ENCODE results near the gene FOXP1.

FOXP1 gene

DNA sequence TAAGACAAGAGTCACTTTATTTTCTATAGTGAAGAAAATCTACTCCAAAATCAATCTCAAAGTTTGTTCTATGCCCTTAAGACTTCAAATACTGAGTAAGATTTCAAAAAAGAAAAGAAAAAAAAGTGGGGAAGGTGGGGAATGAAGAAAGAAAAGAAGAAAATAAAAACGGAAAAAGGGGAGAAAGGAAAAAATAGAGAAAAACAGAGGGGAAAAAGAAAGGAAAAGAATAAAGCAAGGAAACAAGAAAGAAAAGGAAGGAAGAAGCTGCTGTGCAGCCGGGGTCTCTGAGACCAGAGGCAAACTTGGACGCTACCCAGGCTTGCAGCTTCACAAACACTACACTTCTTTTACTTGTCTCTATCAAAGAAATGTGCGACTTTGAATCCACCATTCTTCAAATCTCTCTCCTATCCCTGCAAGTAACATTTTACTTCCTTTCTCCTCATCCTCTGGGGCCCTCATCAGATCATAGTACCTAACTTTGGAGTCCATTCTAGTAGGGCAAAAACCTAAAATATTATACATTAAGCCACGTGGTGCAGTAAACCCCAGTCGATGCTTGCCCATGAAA, 279.8 kb downstream of the FOXP1 start:
- no peaks in the 10 kb centered on the region for H3K9me3 ChIP-seq
- H3K4me1 ChIP-seq (ENCODE audit: control insufficient read depth in 1 of 2, insufficient read depth in 1 of 2, low read depth in 1 of 2, low read length in 1 of 2) = peaks cover 19 to 44% of the 10 kb centered on the region in 2 experiments
- no peak overlapping the region for H3K4me3 ChIP-seq (ENCODE audit: low read depth in 1 of 2, low read length in 1 of 2)
- no peaks in the 10 kb centered on the region for H3K27me3 ChIP-seq
- no peak overlapping the region for H3K27ac ChIP-seq
- TF ChIP-seq, protein P1, sequence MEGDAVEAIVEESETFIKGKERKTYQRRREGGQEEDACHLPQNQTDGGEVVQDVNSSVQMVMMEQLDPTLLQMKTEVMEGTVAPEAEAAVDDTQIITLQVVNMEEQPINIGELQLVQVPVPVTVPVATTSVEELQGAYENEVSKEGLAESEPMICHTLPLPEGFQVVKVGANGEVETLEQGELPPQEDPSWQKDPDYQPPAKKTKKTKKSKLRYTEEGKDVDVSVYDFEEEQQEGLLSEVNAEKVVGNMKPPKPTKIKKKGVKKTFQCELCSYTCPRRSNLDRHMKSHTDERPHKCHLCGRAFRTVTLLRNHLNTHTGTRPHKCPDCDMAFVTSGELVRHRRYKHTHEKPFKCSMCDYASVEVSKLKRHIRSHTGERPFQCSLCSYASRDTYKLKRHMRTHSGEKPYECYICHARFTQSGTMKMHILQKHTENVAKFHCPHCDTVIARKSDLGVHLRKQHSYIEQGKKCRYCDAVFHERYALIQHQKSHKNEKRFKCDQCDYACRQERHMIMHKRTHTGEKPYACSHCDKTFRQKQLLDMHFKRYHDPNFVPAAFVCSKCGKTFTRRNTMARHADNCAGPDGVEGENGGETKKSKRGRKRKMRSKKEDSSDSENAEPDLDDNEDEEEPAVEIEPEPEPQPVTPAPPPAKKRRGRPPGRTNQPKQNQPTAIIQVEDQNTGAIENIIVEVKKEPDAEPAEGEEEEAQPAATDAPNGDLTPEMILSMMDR (IDR thresholded peaks at IDR 0.05) = no peak
- H3K36me3 ChIP-seq = no peaks in the 10 kb centered on the region

DNA sequence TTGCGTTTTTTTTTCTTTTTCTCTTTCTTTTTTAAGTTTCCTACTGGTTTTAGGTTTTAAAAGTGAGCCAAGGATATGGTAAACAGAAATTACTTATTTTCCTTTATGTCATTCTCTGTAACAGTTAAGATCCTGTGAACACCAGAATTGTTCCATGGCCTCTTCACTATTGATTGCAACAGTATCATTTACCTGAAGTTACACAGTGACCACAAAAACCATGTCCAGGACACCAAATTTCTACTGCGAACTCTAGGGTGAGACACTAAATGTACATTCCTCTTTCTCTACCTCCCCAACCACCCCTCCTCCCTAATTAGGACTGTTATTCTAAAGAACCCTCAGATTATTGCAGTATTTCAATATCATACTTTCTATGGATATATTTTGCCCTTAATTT, 280.9 kb downstream of the FOXP1 start:
- H3K4me1 ChIP-seq (ENCODE audit: control insufficient read depth in 1 of 2, insufficient read depth in 1 of 2, low read depth in 1 of 2, low read length in 1 of 2) = peaks cover 19 to 44% of the 10 kb centered on the region in 2 experiments
- TF ChIP-seq, protein P1 (IDR thresholded peaks at IDR 0.05) = no peak
- no peak overlapping the region for H3K4me3 ChIP-seq (ENCODE audit: low read depth in 1 of 2, low read length in 1 of 2)
- no peaks in the 10 kb centered on the region for H3K9me3 ChIP-seq
- H3K27me3 ChIP-seq = no peaks in the 10 kb centered on the region
- no peaks in the 10 kb centered on the region for H3K36me3 ChIP-seq
- H3K27ac ChIP-seq = no peak overlapping the region

DNA sequence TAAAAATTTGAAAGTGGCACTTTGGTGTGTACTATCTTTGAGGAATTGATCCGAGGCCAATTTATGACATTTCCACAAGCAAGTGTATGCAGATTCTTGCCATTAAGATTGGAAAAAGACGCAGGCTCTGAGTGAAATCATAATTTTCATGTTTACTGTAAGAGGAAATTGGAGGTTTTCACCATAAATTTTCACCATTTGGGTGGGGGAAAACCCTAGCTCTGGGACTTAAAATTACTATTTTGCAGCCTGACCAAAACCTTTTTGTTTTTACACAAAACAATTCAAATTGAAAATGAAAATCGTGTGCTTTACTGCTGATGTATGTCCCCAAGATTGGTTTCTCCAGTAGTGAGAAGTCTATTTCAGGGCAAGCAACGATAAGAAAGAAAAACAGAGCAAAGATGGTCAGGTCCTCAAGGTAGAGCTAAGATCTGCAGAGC, 282.6 kb downstream of the FOXP1 start:
- TF ChIP-seq, protein P1 (IDR thresholded peaks at IDR 0.05) = no peak
- no peaks in the 10 kb centered on the region for H3K27me3 ChIP-seq
- no peaks in the 10 kb centered on the region for H3K36me3 ChIP-seq
- H3K4me3 ChIP-seq (ENCODE audit: low read depth in 1 of 2, low read length in 1 of 2) = no peak overlapping the region
- H3K27ac ChIP-seq = no peak overlapping the region
- no peaks in the 10 kb centered on the region for H3K9me3 ChIP-seq
- peaks cover 18 to 41% of the 10 kb centered on the region in 2 experiments for H3K4me1 ChIP-seq (ENCODE audit: control insufficient read depth in 1 of 2, insufficient read depth in 1 of 2, low read depth in 1 of 2, low read length in 1 of 2)

DNA sequence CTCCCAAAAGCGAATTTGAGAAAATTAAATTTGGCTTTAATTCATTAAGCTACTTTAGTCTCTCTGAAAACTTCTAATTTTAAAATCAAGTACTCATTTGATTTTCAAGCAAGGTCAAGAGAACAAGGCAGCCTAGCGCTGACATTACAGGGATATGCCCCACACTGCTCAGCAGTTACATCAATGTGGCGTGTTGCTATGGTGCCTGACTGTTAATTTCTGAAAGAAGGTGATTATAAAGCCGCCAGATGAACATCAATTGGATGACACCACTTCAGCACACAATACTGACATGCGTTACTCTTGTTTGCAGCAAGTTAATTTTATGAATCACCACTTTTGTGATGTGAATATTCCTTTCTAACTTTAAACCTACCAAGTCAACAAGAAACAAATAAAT, 284.4 kb downstream of the FOXP1 start:
- no peak overlapping the region for H3K27ac ChIP-seq
- no peaks in the 10 kb centered on the region for H3K9me3 ChIP-seq
- no peaks in the 10 kb centered on the region for H3K36me3 ChIP-seq
- peaks cover 4 to 24% of the 10 kb centered on the region in 2 experiments for H3K4me1 ChIP-seq (ENCODE audit: control insufficient read depth in 1 of 2, insufficient read depth in 1 of 2, low read depth in 1 of 2, low read length in 1 of 2)
- no peaks in the 10 kb centered on the region for H3K27me3 ChIP-seq
- TF ChIP-seq, protein P1 (IDR thresholded peaks at IDR 0.05) = no peak
- no peak overlapping the region for H3K4me3 ChIP-seq (ENCODE audit: low read depth in 1 of 2, low read length in 1 of 2)

DNA sequence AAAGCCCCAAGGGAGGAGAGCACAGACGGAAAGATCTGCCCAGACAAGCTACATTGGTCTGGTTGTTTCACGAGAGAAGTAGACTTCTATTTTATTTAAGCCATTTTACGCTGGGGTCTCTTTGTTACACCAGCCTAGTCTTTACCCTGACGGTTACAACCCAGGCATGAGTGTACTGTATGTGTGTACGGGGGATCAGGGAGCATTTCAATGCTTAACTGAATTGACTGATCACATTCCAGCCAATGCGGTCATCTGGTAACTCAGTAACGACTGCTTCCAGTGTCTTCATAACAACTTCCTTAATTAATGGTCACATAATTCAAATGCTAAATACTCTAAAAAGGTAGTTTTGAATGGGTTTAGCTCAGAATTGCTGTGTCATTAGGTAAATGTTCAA, 288.6 kb downstream of the FOXP1 start:
- Histone ChIP-seq H3K36me3 (no peaks in the 10 kb centered on the region), H3K4me1 (ENCODE audit: control insufficient read depth in 1 of 2, insufficient read depth in 1 of 2, low read depth in 1 of 2, low read length in 1 of 2) (no peaks in the 10 kb centered on the region), H3K27ac (no peak overlapping the region), H3K4me3 (ENCODE audit: low read depth in 1 of 2, low read length in 1 of 2) (no peak overlapping the region), H3K9me3 (no peaks in the 10 kb centered on the region), H3K27me3 (no peaks in the 10 kb centered on the region)
- TF ChIP-seq, protein P1 (IDR thresholded peaks at IDR 0.05) = no peak
